PC-3 (cell line): ENCODE results near the gene TNFRSF1B. TPM values are rescaled to one million over a fixed set of nuclear protein-coding genes. Genes with fewer than 3 reads are reported as not detected.
"Not testable (repeated sequence)": the region's sequence is repeated elsewhere in the genome, so short reads cannot be mapped to it uniquely, and the experiment has no call there.

Source experiments
- ATAC-seq: fragments of 200-7000 bp; cut with Tn5 transposase; 2 replicates; pipeline ENCODE4 v1.9.1; 2020; ENCODE audit warnings: mild to moderate bottlenecking, moderate library complexity
- BruUV-seq: library from RNA; stranded (reverse); fragments of 400-500 nt; replicated peaks from 2 replicates; lab custom pipeline; 2021; lab: Mats Ljungman, UMichigan
- CTCF ChIA-PET: fragments of 300-600 bp; sonication (Branson Sonifier 250); formaldehyde crosslinking; loops from one replicate; lab custom pipeline; 2022; ENCODE audit warnings: antibody characterized with exemption; lab: Charles Lee
- POLR2A ChIA-PET: fragments of 300-600 bp; sonication (Branson Sonifier 250); formaldehyde crosslinking; loops from one replicate; lab custom pipeline; 2022; ENCODE audit warnings: antibody characterized with exemption; ENCODE audit not compliant: unreplicated experiment; lab: Charles Lee
- DNase-seq: peaks from one replicate; pipeline ENCODE4 v3.0.0-alpha.2; 2015
- H2AFZ ChIP-seq: fragments of 300-600 bp; sonication (generic); 2 replicates; pipeline ENCODE4 v1.6.0; 2016; ENCODE audit warnings: antibody characterized with exemption, low read length
- H3F3A ChIP-seq: fragments of 300-600 bp; sonication (generic); one replicate; pipeline ENCODE4 v1.6.0; 2017; ENCODE audit warnings: antibody characterized with exemption, low read length, control low read depth, mild to moderate bottlenecking; ENCODE audit not compliant: unreplicated experiment
- H3K27ac ChIP-seq: fragments of 300-600 bp; sonication (generic); 2 replicates; pipeline ENCODE4 v1.5.1; 2016; ENCODE audit warnings: mild to moderate bottlenecking, low read length
- H3K27me3 ChIP-seq: fragments of 300-600 bp; sonication (generic); 2 replicates; pipeline ENCODE4 v1.6.1; 2016; ENCODE audit warnings: low read length, mixed read lengths
- H3K36me3 ChIP-seq: fragments of 300-600 bp; sonication (generic); 2 replicates; pipeline ENCODE4 v1.6.1; 2016; ENCODE audit warnings: low read depth, mixed run types, low read length, mixed read lengths
- H3K4me1 ChIP-seq: fragments of 300-600 bp; sonication (generic); 2 replicates; pipeline ENCODE4 v1.5.1; 2016; ENCODE audit warnings: low read length; ENCODE audit not compliant: insufficient read depth
- H3K4me2 ChIP-seq: fragments of 300-600 bp; sonication (generic); 2 replicates; pipeline ENCODE4 v1.6.0; 2016; ENCODE audit warnings: low read length
- H3K4me3 ChIP-seq: fragments of 300-600 bp; sonication (generic); 2 replicates; pipeline ENCODE4 v1.5.1; 2016; ENCODE audit warnings: mild to moderate bottlenecking, low read length, mixed read lengths
- H3K79me2 ChIP-seq: fragments of 300-600 bp; sonication (generic); 2 replicates; pipeline ENCODE4 v1.6.1; 2017; ENCODE audit warnings: low read length, mixed read lengths
- H3K9ac ChIP-seq: fragments of 300-600 bp; sonication (generic); 2 replicates; pipeline ENCODE4 v1.6.0; 2016; ENCODE audit warnings: mild to moderate bottlenecking, low read length
- H3K9me2 ChIP-seq: fragments of 300-600 bp; sonication (generic); replicated peaks from 2 replicates; pipeline ENCODE4 v1.6.1; 2016; ENCODE audit warnings: mixed run types, low read length, mixed read lengths
- H3K9me3 ChIP-seq: fragments of 300-600 bp; sonication (generic); 2 replicates; pipeline ENCODE4 v1.6.1; 2016; ENCODE audit warnings: low read length, mixed read lengths
- H4K20me1 ChIP-seq: fragments of 300-600 bp; sonication (generic); 2 replicates; pipeline ENCODE4 v1.6.1; 2016; ENCODE audit warnings: low read length, mixed read lengths
- EZH2 ChIP-seq: fragments of 300-600 bp; sonication (generic); IDR thresholded peaks from one replicate; pipeline ENCODE4 v1.6.1; 2017; ENCODE audit warnings: antibody characterized with exemption, mild to moderate bottlenecking, low read length; ENCODE audit not compliant: unreplicated experiment
- EZH2phosphoT487 ChIP-seq: fragments of 300-600 bp; sonication (generic); IDR thresholded peaks from 2 replicates; pipeline ENCODE4 v1.6.1; 2018; ENCODE audit warnings: mild to moderate bottlenecking, antibody characterized with exemption, low read length, borderline replicate concordance
- intact Hi-C: fragments of 100-400 bp; cut with micrococcal nuclease; formaldehyde crosslinking; loops from 2 replicates; pipeline ENCODE4 v1.9.0; 2023
- total RNA-seq: library from RNA; depleted of rRNA; stranded (reverse); fragments of >200 nt; gene quantifications from 2 replicates; pipeline ENCODE4 v1.2.3, GENCODE V29; 2014
- TF ChIP-seq, protein P1 (sequence below): fragments of 300-600 bp; sonication (generic); conservative IDR thresholded peaks from 2 replicates; pipeline ENCODE4 v1.5.1; 2017; ENCODE audit warnings: antibody characterized with exemption, low read depth, mild to moderate bottlenecking, low read length

TNFRSF1B gene
- total RNA-seq, 1 experiment from 2014 or later, result 1.3 TPM

DNA sequence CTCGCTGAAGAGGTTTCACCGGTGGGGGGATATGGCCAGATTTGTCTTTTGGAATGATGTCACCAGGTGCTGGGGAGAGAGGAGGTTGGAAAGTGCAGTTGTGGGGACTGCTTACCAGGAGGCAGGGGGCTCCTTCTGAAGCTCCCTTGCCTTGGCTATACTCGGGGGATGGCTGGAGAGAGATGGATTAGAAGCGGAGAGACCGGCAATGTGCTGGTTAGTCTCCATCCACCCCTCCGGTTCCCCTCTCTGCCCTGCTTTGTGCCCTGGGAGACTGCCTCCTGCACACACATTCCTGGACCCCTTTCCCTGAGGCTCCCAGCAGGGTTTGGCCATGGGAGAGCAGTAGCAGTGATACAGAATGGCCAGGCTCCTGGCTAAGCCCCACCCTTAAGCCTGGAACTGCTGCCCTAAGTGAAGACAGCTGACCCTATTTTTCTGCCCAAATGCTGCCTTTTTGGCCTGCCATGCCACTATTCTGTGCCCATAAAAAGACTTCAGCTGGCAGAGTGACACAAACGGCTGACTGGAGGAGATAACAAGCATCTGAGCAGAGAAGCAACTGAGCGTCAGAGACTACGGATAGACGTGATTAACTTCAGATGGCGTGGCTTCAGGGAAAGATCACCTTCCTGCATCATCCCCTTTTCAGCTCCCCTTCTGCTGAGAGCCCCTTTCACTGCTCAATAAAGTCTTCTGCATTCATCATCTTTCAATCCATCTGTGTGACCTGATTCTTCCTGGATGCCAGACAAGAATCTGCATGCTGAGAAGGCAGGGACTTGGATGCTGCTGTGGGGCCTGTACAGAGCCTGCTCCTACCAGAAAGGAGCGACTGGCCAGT is 48.5 kb downstream of the TNFRSF1B start:
- H3F3A ChIP-seq, result no peaks in the 10 kb centered on the region
- intact Hi-C loops, result no loop called here
- H3K9me3 ChIP-seq, result no peaks in the 10 kb centered on the region
- BruUV-seq, result no TSS peak
- H3K9ac ChIP-seq, result no peak overlapping the region
- H3K27ac ChIP-seq, result no peak overlapping the region
- H4K20me1 ChIP-seq, result no peaks in the 10 kb centered on the region
- no peaks in the 10 kb centered on the region for H3K79me2 ChIP-seq
- H3K27me3 ChIP-seq, result peaks cover 3% of the 10 kb centered on the region
- no peaks in the 10 kb centered on the region for H3K36me3 ChIP-seq
- POLR2A ChIA-PET, result no interaction called here
- H3K4me3 ChIP-seq, result no peak overlapping the region
- H3K4me2 ChIP-seq, result no peak overlapping the region
- CTCF ChIA-PET, result interaction anchor here (0.7 kb wide), 1 partner anchor 19 kb away, joined by 5 read pairs; no protein-coding TSS in a partner anchor
- no peak for TF ChIP-seq EZH2phosphoT487
- no peak for TF ChIP-seq EZH2
- TF ChIP-seq, protein P1, sequence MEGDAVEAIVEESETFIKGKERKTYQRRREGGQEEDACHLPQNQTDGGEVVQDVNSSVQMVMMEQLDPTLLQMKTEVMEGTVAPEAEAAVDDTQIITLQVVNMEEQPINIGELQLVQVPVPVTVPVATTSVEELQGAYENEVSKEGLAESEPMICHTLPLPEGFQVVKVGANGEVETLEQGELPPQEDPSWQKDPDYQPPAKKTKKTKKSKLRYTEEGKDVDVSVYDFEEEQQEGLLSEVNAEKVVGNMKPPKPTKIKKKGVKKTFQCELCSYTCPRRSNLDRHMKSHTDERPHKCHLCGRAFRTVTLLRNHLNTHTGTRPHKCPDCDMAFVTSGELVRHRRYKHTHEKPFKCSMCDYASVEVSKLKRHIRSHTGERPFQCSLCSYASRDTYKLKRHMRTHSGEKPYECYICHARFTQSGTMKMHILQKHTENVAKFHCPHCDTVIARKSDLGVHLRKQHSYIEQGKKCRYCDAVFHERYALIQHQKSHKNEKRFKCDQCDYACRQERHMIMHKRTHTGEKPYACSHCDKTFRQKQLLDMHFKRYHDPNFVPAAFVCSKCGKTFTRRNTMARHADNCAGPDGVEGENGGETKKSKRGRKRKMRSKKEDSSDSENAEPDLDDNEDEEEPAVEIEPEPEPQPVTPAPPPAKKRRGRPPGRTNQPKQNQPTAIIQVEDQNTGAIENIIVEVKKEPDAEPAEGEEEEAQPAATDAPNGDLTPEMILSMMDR, result no peak
- H3K4me1 ChIP-seq, result no peaks in the 10 kb centered on the region
- DNase-seq (no peak), ATAC-seq (no peak)
- H2AFZ ChIP-seq, result no peak overlapping the region
- H3K9me2 ChIP-seq, result no peaks in the 10 kb centered on the region

DNA sequence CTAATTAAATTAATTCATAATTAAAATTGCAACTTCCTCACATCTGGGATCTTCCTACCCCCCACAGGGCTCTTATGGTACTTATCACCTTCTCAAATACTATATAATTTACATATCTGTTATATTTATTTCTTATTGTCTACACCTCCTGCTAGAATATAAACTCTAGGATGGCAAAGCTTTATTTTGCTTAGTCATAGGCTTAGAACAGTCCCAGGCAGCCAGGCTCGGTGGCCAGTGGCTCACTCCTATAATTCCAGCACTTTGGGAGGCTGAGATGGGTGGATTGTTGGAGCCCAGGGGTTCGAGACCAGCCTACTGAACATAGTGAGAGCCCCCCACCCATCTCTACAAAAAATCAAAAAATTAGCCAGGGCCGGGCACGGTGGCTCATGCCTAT is 53.0 kb downstream of the TNFRSF1B start:
- Histone ChIP-seq H3K4me3 (no peak overlapping the region), H3K79me2 (no peaks in the 10 kb centered on the region), H3K27ac (no peak overlapping the region), H3K9ac (no peak overlapping the region), H3K27me3 (no peaks in the 10 kb centered on the region; the same call in 1 of the 2 replicates), H2AFZ (no peak overlapping the region), H3K4me2 (no peak overlapping the region), H3K4me1 (no peaks in the 10 kb centered on the region), H3K9me3 (no peaks in the 10 kb centered on the region), H3K36me3 (no peaks in the 10 kb centered on the region), H3K9me2 (no peaks in the 10 kb centered on the region), H4K20me1 (no peaks in the 10 kb centered on the region), H3F3A (no peaks in the 10 kb centered on the region)
- DNase-seq (no peak), ATAC-seq (no peak)
- TF ChIP-seq EZH2 (no peak), EZH2phosphoT487 (no peak)
- TF ChIP-seq, protein P1, result no peak
- CTCF ChIA-PET, result no interaction called here
- BruUV-seq, result no TSS peak
- intact Hi-C loops, result no loop called here
- POLR2A ChIA-PET, result no interaction called here

DNA sequence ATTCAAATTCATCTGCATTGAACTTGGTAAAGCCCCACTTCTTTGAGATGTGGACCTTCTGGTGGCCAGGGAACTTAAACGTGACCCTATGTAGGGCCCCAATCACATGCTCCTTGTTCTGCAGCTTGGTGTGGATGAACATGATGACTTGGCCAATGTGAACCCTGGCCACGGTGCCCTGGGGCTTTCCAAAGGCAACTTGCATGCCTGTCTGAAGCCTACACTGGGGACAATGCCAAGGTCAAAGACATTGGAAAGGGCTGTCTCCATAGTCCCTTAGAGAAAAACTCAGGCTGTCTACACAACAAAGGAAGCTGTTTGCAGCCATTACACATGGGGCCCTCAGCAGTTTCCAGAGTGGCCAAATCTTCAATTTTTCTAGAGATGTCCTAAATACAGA is 54.1 kb downstream of the TNFRSF1B start:
- Histone ChIP-seq H4K20me1 (no peaks in the 10 kb centered on the region), H3K4me3 (no peak overlapping the region), H3K79me2 (no peaks in the 10 kb centered on the region), H3K9me2 (no peaks in the 10 kb centered on the region), H3F3A (no peaks in the 10 kb centered on the region), H3K27ac (no peak overlapping the region), H3K27me3 (no peaks in the 10 kb centered on the region), H3K36me3 (no peaks in the 10 kb centered on the region), H3K9ac (no peak overlapping the region), H3K4me2 (no peak overlapping the region), H3K9me3 (no peaks in the 10 kb centered on the region), H2AFZ (no peak overlapping the region), H3K4me1 (no peaks in the 10 kb centered on the region)
- CTCF ChIA-PET, result no interaction called here
- DNase-seq (no peak), ATAC-seq (no peak)
- intact Hi-C loops, result no loop called here
- TF ChIP-seq, protein P1, result no peak
- TF ChIP-seq EZH2phosphoT487 (no peak), EZH2 (no peak)
- POLR2A ChIA-PET, result no interaction called here
- no TSS peak for BruUV-seq

DNA sequence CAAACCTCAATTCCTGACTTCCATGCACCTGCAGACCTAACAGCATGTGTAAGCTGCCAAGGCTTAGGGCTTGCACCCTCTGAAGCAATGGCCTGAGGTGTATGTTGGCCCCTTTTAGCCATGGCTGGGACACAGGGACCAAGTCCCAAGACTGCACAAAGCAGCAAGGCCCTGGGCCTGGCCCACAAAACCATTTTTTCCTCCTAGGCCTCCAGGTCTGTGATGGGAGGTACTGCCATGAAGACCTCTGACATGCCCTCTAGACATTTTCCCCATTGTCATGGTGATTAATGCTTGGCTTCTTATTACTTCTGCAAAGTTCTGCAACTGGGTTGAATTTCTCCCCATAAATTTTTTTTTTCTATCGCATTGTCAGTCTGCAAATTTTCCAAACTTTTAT is 55.9 kb downstream of the TNFRSF1B start:
- H3K36me3 ChIP-seq, H3K79me2 ChIP-seq, H3K9me2 ChIP-seq, H3K9me3 ChIP-seq, H3K4me3 ChIP-seq, ATAC-seq, H3K9ac ChIP-seq, DNase-seq, POLR2A ChIA-PET, H3K27ac ChIP-seq, H3K4me2 ChIP-seq, intact Hi-C loops, BruUV-seq, CTCF ChIA-PET, H4K20me1 ChIP-seq, H3K4me1 ChIP-seq, H3F3A ChIP-seq, H2AFZ ChIP-seq, H3K27me3 ChIP-seq: not testable (repeated sequence)
